Measurements from ENCODE around the gene MT3. TPM values are rescaled to one million over a fixed set of nuclear protein-coding genes. Genes with fewer than 3 reads are reported as not detected.

The MT3 gene
- total and polyA plus RNA-seq, 4 experiments from 2014 or later: 1.1 TPM; not detected in 3

GRCh38 chr16:56564793-56565477, 24.4 kb upstream of the MT3 start, which contains the start of gene MT4:
Gene MT4, plus strand, starts transcription at chr16:56565073. Its CDS starts 56 bp downstream, at chr16:56565129.
- H3K27ac Mint-ChIP-seq: peak within 1 kb of the TSS in 1 of 7 donors; percentile 18
- peaks cover 6 to 8% of the 10 kb centered on the region in 2 donors for H3K27me3 Mint-ChIP-seq
- H3K4me3 ChIP-seq (ENCODE audit: low read length in 2 of 2): no peak within 1 kb of the TSS
- no peak for DNase-seq
- ChIA-PET CTCF (ENCODE audit: partially characterized antibody) (interaction anchor here (3.1 kb wide), 1 partner anchor 12 kb away, joined by 11 read pairs; no protein-coding TSS in a partner anchor), POLR2A (ENCODE audit: partially characterized antibody) (no interaction called here)
- intact Hi-C loops (cut with micrococcal nuclease): no loop called here
- no peaks in the 10 kb centered on the region for H3K36me3 Mint-ChIP-seq
- H3K27ac ChIP-seq (ENCODE audit: low read depth, low read length): no peak within 1 kb of the TSS
- no peaks in the 10 kb centered on the region for H3K4me1 ChIP-seq (ENCODE audit: insufficient read depth, low read length)
- no peaks in the 10 kb centered on the region for H3K4me1 Mint-ChIP-seq
- H3K9me3 ChIP-seq (ENCODE audit: control insufficient read depth in 1 of 2, low read length in 2 of 2): no peaks in the 10 kb centered on the region
- no peak within 1 kb of the TSS for H3K4me3 Mint-ChIP-seq
- H3K9me3 Mint-ChIP-seq: peaks cover 0 to 2% (median 0%) of the 10 kb centered on the region in 8 donors
- H3K27me3 ChIP-seq (ENCODE audit: insufficient read depth, low read length): no peaks in the 10 kb centered on the region
- no peaks in the 10 kb centered on the region for H3K36me3 ChIP-seq (ENCODE audit: insufficient read depth, low read length)

- Histone ChIP-seq H3K27me3 (ENCODE audit: insufficient read depth, low read length) (no peaks in the 10 kb centered on the region), H3K4me1 (ENCODE audit: insufficient read depth, low read length) (no peaks in the 10 kb centered on the region), H3K36me3 (ENCODE audit: insufficient read depth, low read length) (no peaks in the 10 kb centered on the region), H3K9me3 (ENCODE audit: control insufficient read depth in 1 of 2, low read length in 2 of 2) (no peaks in the 10 kb centered on the region), H3K27ac (ENCODE audit: low read depth, low read length) (no peak overlapping the region), H3K4me3 (ENCODE audit: low read length in 2 of 2) (no peak overlapping the region)
- H3K4me3 Mint-ChIP-seq: no peak overlapping the region
- POLR2A ChIA-PET (ENCODE audit: partially characterized antibody): no interaction called here
- no peak for DNase-seq
- H3K27me3 Mint-ChIP-seq: peaks cover 0 to 2% of the 10 kb centered on the region in 2 donors
- H3K4me1 Mint-ChIP-seq: no peaks in the 10 kb centered on the region
- H3K36me3 Mint-ChIP-seq: peaks cover 0 to under 1% of the 10 kb centered on the region in 2 donors
- no peak overlapping the region for H3K27ac Mint-ChIP-seq
- CTCF ChIA-PET (ENCODE audit: partially characterized antibody): interaction anchor here (1.6 kb wide), 1 partner anchor 132 kb away, joined by 9 read pairs; no protein-coding TSS in a partner anchor
- intact Hi-C loops (cut with micrococcal nuclease): no loop called here
- H3K9me3 Mint-ChIP-seq: peaks cover 0 to 4% (median 0%) of the 10 kb centered on the region in 8 donors
These were observed 19.4 kb upstream of the MT3 start for GRCh38 chr16:56569971-56570370.

- no peaks in the 10 kb centered on the region for H3K27me3 ChIP-seq (ENCODE audit: insufficient read depth, low read length)
- POLR2A ChIA-PET (ENCODE audit: partially characterized antibody): no interaction called here
These were observed 17.8 kb upstream of the MT3 start for GRCh38 chr16:56571525-56571924.

GRCh38 chr16:56574625-56575024, 14.7 kb upstream of the MT3 start:
- Mint-ChIP-seq H3K9me3 (peaks cover 0 to 4% (median 1%) of the 10 kb centered on the region in 8 donors), H3K36me3 (peaks cover 0 to 4% of the 10 kb centered on the region in 2 donors), H3K4me3 (no peak overlapping the region), H3K4me1 (peaks cover 4 to 9% (median 6%) of the 10 kb centered on the region in 4 donors), H3K27ac (no peak overlapping the region), H3K27me3 (no peaks in the 10 kb centered on the region)
- Histone ChIP-seq H3K4me3 (ENCODE audit: low read length in 2 of 2) (no peak overlapping the region), H3K36me3 (ENCODE audit: insufficient read depth, low read length) (no peaks in the 10 kb centered on the region), H3K27ac (ENCODE audit: low read depth, low read length) (no peak overlapping the region), H3K9me3 (ENCODE audit: control insufficient read depth in 1 of 2, low read length in 2 of 2) (no peaks in the 10 kb centered on the region), H3K4me1 (ENCODE audit: insufficient read depth, low read length) (no peaks in the 10 kb centered on the region), H3K27me3 (ENCODE audit: insufficient read depth, low read length) (no peaks in the 10 kb centered on the region)
- CTCF ChIA-PET (ENCODE audit: partially characterized antibody): interaction anchor here (1.2 kb wide), 1 partner anchor 127 kb away, joined by 3 read pairs; no protein-coding TSS in a partner anchor
- POLR2A ChIA-PET (ENCODE audit: partially characterized antibody): no interaction called here
- DNase-seq: no peak
- intact Hi-C loops (cut with micrococcal nuclease): no loop called here

More at GRCh38 chr16:56571525-56571924, 17.8 kb upstream of the MT3 start:
- Mint-ChIP-seq H3K4me1 (peaks cover 0 to under 1% (median 0%) of the 10 kb centered on the region in 4 donors), H3K27ac (no peak overlapping the region), H3K9me3 (peaks cover 0 to 4% (median 1%) of the 10 kb centered on the region in 8 donors), H3K36me3 (peaks cover 0 to 4% of the 10 kb centered on the region in 2 donors), H3K27me3 (peaks cover 0 to 2% of the 10 kb centered on the region in 2 donors), H3K4me3 (no peak overlapping the region)
- Histone ChIP-seq H3K9me3 (ENCODE audit: control insufficient read depth in 1 of 2, low read length in 2 of 2) (no peaks in the 10 kb centered on the region), H3K4me1 (ENCODE audit: insufficient read depth, low read length) (no peaks in the 10 kb centered on the region), H3K4me3 (ENCODE audit: low read length in 2 of 2) (no peak overlapping the region), H3K36me3 (ENCODE audit: insufficient read depth, low read length) (no peaks in the 10 kb centered on the region), H3K27ac (ENCODE audit: low read depth, low read length) (no peak overlapping the region)
- intact Hi-C loops (cut with micrococcal nuclease): no loop called here
- no peak for DNase-seq
- CTCF ChIA-PET (ENCODE audit: partially characterized antibody): no interaction called here

- peaks cover 0 to 4% of the 10 kb centered on the region in 2 donors for H3K36me3 Mint-ChIP-seq
- ChIA-PET CTCF (ENCODE audit: partially characterized antibody) (interaction anchor here (0.7 to 4.2 kb wide), 36 partner anchors 9 to 193 kb away, joined by 3 to 150 read pairs (median 6); partner anchors contain the start of genes MT1E, MT1H, MT2A and MT4), POLR2A (ENCODE audit: partially characterized antibody) (interaction anchor here (1.0 to 2.8 kb wide), 6 partner anchors 9 to 125 kb away, joined by 3 to 17 read pairs (median 3); partner anchors contain the start of gene MT2A)
- intact Hi-C loops (cut with micrococcal nuclease): loop anchor here (1.0 to 2.0 kb wide), 4 partner anchors 32 to 126 kb away; partner anchors contain the start of gene MT2A
- H3K4me3 Mint-ChIP-seq: no peak overlapping the region
- Histone ChIP-seq H3K27ac (ENCODE audit: low read depth, low read length) (no peak overlapping the region), H3K4me1 (ENCODE audit: insufficient read depth, low read length) (no peaks in the 10 kb centered on the region), H3K27me3 (ENCODE audit: insufficient read depth, low read length) (no peaks in the 10 kb centered on the region), H3K9me3 (ENCODE audit: control insufficient read depth in 1 of 2, low read length in 2 of 2) (no peaks in the 10 kb centered on the region), H3K36me3 (ENCODE audit: insufficient read depth, low read length) (no peaks in the 10 kb centered on the region), H3K4me3 (ENCODE audit: low read length in 2 of 2) (no peak overlapping the region)
- H3K4me1 Mint-ChIP-seq: peaks cover 4 to 9% (median 6%) of the 10 kb centered on the region in 4 donors
- peaks cover 0 to 4% (median 1%) of the 10 kb centered on the region in 8 donors for H3K9me3 Mint-ChIP-seq
- no peaks in the 10 kb centered on the region for H3K27me3 Mint-ChIP-seq
- peak overlapping the region in 6 of 7 donors; percentile 36 to 79 (median 58) for H3K27ac Mint-ChIP-seq
- DNase-seq: peak; percentile 85 to 89 (median 87)
These were observed 12.6 kb upstream of the MT3 start for GRCh38 chr16:56576585-56577299.

GRCh38 chr16:56577300-56577625, 12.1 kb upstream of the MT3 start:
- intact Hi-C loops (cut with micrococcal nuclease): loop anchor here (1.0 to 2.0 kb wide), 4 partner anchors 32 to 125 kb away; partner anchors contain the start of gene MT2A
- Mint-ChIP-seq H3K36me3 (peaks cover 0 to 4% of the 10 kb centered on the region in 2 donors), H3K27me3 (no peaks in the 10 kb centered on the region), H3K9me3 (peaks cover 0 to 4% (median 1%) of the 10 kb centered on the region in 8 donors), H3K4me1 (peaks cover 4 to 9% (median 6%) of the 10 kb centered on the region in 4 donors), H3K4me3 (no peak overlapping the region), H3K27ac (peak overlapping the region in 5 of 7 donors; percentile 36 to 79 (median 58))
- no peaks in the 10 kb centered on the region for H3K4me1 ChIP-seq (ENCODE audit: insufficient read depth, low read length)
- H3K4me3 ChIP-seq (ENCODE audit: low read length in 2 of 2): no peak overlapping the region
- no peaks in the 10 kb centered on the region for H3K27me3 ChIP-seq (ENCODE audit: insufficient read depth, low read length)
- no peak for DNase-seq
- H3K9me3 ChIP-seq (ENCODE audit: control insufficient read depth in 1 of 2, low read length in 2 of 2): no peaks in the 10 kb centered on the region
- ChIA-PET POLR2A (ENCODE audit: partially characterized antibody) (interaction anchor here (0.7 to 2.8 kb wide), 7 partner anchors 9 to 125 kb away, joined by 3 to 17 read pairs (median 3); partner anchors contain the start of gene MT2A), CTCF (ENCODE audit: partially characterized antibody) (interaction anchor here (0.7 to 4.2 kb wide), 27 partner anchors 9 to 145 kb away, joined by 3 to 150 read pairs (median 6); partner anchors contain the start of genes MT2A and MT4)
- H3K36me3 ChIP-seq (ENCODE audit: insufficient read depth, low read length): no peaks in the 10 kb centered on the region
- H3K27ac ChIP-seq (ENCODE audit: low read depth, low read length): no peak overlapping the region
